WI38 (cell line): ENCODE measurements around the gene PPP1R3C.

Experiments
- H3K4me3 ChIP-seq: 2 replicates; pipeline ENCODE4 v1.5.1; 2011; ENCODE audit warnings: low read depth, mild to moderate bottlenecking, control low read depth, low read length
- CTCF ChIP-seq: IDR thresholded peaks from 2 replicates; pipeline ENCODE4 v1.5.1; 2012; ENCODE audit warnings: low read depth, mild to moderate bottlenecking, control low read depth, low read length

PPP1R3C gene

GRCh38 chr10:91668913-91669312 is 36.0 kb upstream of the PPP1R3C start:
- no peak for TF ChIP-seq CTCF
- no peak overlapping the region for H3K4me3 ChIP-seq

DNA sequence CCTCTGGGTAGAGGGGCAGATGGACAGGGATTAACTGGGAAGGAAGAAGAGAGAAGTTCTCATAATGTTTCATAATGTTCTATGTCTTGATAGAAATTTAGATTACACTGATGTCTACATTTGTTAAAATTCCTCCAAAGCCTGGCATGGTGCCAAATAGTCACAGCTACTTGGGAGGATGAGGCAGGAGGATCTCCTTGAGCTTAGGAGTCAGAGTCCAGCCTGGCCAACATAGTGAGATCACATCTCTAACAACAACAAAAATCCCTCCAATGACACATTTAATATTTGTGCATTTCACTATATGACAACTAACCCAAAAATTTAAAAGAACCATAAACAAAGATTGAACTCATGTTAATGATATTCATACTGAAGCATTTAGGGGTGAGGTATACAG is 33.0 kb upstream of the PPP1R3C start:
- no peak for TF ChIP-seq CTCF

GRCh38 chr10:91664426-91664825 is 31.6 kb upstream of the PPP1R3C start:
- no peak overlapping the region for H3K4me3 ChIP-seq
- no peak for TF ChIP-seq CTCF

More for the DNA sequence above, 33.0 kb upstream of the PPP1R3C start:
- no peak overlapping the region for H3K4me3 ChIP-seq

GRCh38 chr10:91662993-91663392 is 30.1 kb upstream of the PPP1R3C start:
- no peak overlapping the region for H3K4me3 ChIP-seq
- TF ChIP-seq CTCF: no peak

DNA sequence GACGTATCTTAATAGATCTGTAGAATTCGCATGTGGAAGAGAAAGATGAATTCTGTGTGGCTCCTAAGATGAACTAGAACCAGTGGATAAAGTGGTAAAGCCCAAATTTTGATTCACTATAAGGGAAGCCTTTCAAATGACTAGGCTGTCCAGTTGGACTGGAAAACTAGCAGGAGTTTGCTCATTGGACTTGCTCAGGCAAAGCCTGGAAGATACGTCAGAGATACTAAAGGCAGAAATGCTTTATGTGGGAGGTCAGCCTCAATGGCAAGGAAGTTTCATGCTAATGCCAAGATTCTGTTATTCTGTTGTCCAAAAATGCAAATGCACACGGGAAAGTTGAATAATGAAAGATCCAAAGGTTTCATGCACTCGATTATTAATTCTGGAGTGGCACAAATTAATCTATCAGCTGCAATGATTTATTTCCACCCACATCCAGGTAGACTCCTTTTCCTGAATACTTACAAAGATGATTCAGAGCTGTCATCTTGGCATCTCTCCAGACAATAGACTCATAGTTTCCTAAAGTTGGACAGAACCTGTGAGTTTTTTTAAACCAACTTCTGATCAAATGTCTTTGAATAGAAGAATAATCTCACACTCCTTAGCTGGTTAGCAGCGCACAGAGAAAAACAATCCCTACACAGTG is 20.5 kb upstream of the PPP1R3C start:
- no peak for TF ChIP-seq CTCF
- no peak overlapping the region for H3K4me3 ChIP-seq

GRCh38 chr10:91652364-91652763 is 19.5 kb upstream of the PPP1R3C start:
- H3K4me3 ChIP-seq: no peak overlapping the region
- TF ChIP-seq CTCF: no peak

GRCh38 chr10:91643700-91644099 is 10.8 kb upstream of the PPP1R3C start:
- no peak overlapping the region for H3K4me3 ChIP-seq
- TF ChIP-seq CTCF: no peak
